Keratinocyte (primary cell): ENCODE measurements around the gene EAPP. TPM values are rescaled to one million over a fixed set of nuclear protein-coding genes. Genes with fewer than 3 reads are reported as not detected.

ENCODE experiments used
- DNase-seq: peaks from one replicate; pipeline ENCODE4 v3.0.0-alpha.2; 2011; ENCODE audit warnings: low read depth, missing footprints, low spot score
- FAIRE-seq: peaks from 2 replicates; lab custom pipeline; 2011; peaks lifted over from hg19 to GRCh38; lab: Jason Lieb, UNC
- H2AFZ ChIP-seq: 2 replicates; pipeline ENCODE4 v1.6.0; 2012; ENCODE audit warnings: low read length, control low read depth, inconsistent platforms; ENCODE audit not compliant: control insufficient read depth
- H3K27ac ChIP-seq: 2 replicates; pipeline ENCODE4 v1.5.1; 2011; ENCODE audit warnings: low read length; ENCODE audit not compliant: control insufficient read depth, insufficient read depth
- H3K27me3 ChIP-seq: 3 replicates; pipeline ENCODE4 v1.6.0; 2011; ENCODE audit warnings: low read length; ENCODE audit not compliant: control insufficient read depth, insufficient read depth; ENCODE audit errors: extremely low read depth
- H3K36me3 ChIP-seq, 2 experiments: 2 replicates in 1 of 2; 3 replicates in 1 of 2; pipeline ENCODE4 v1.5.1; 2011; ENCODE audit warnings: low read length in 2 of 2, mild to moderate bottlenecking in 1 of 2; ENCODE audit not compliant: control insufficient read depth in 2 of 2, insufficient read depth in 2 of 2; ENCODE audit errors: extremely low read depth in 1 of 2
- H3K4me1 ChIP-seq: 3 replicates; pipeline ENCODE4 v1.5.1; 2011; ENCODE audit warnings: low read length; ENCODE audit not compliant: control insufficient read depth, insufficient read depth; ENCODE audit errors: extremely low read depth
- H3K4me2 ChIP-seq: 3 replicates; pipeline ENCODE4 v1.6.0; 2011; ENCODE audit warnings: low read depth, low read length; ENCODE audit not compliant: control insufficient read depth, insufficient read depth; ENCODE audit errors: extremely low read depth
- H3K4me3 ChIP-seq, 3 experiments: fragments of 200-600 bp in 1 of 3; sonication (generic) in 1 of 3; 2 replicates in 2 of 3; 3 replicates in 1 of 3; pipeline ENCODE4 v1.5.1; 2011 to 2016; ENCODE audit warnings: low read length in 3 of 3, mild to moderate bottlenecking in 3 of 3, control low read depth in 2 of 3, inconsistent platforms in 1 of 3, low read depth in 1 of 3, mixed read lengths in 1 of 3, mixed run types in 1 of 3, moderate library complexity in 1 of 3; ENCODE audit not compliant: control insufficient read depth in 2 of 3, insufficient read depth in 2 of 3; ENCODE audit errors: extremely low read depth in 1 of 3
- H3K79me2 ChIP-seq: 2 replicates; pipeline ENCODE4 v1.6.0; 2012; ENCODE audit warnings: low read length; ENCODE audit not compliant: control insufficient read depth, insufficient read depth
- H3K9ac ChIP-seq: 3 replicates; pipeline ENCODE4 v1.6.0; 2011; ENCODE audit warnings: low read length; ENCODE audit not compliant: control insufficient read depth, insufficient read depth; ENCODE audit errors: extremely low read depth
- H3K9me1 ChIP-seq: 3 replicates; pipeline ENCODE4 v1.6.0; 2011; ENCODE audit warnings: low read length; ENCODE audit not compliant: control insufficient read depth, insufficient read depth; ENCODE audit errors: extremely low read depth
- H3K9me3 ChIP-seq: 2 replicates; pipeline ENCODE4 v1.5.1; 2012; ENCODE audit warnings: low read depth, low read length; ENCODE audit not compliant: control insufficient read depth
- H4K20me1 ChIP-seq: 3 replicates; pipeline ENCODE4 v1.6.0; 2011; ENCODE audit warnings: low read length; ENCODE audit not compliant: control insufficient read depth, insufficient read depth; ENCODE audit errors: extremely low read depth
- CTCF ChIP-seq, 3 experiments: IDR thresholded peaks in 1 of 3; conservative IDR thresholded peaks in 1 of 3; optimal IDR thresholded peaks in 1 of 3; 2 replicates in 2 of 3; 3 replicates in 1 of 3; pipeline versions ENCODE3 to v1.5.1; 2011; ENCODE audit warnings: low read length in 3 of 3, mild to moderate bottlenecking in 3 of 3, moderate library complexity in 2 of 3, control low read depth in 1 of 3, inconsistent platforms in 1 of 3; ENCODE audit not compliant: insufficient read depth in 2 of 3; ENCODE audit errors: extremely low read depth in 1 of 3
- EZH2 ChIP-seq: IDR thresholded peaks from one replicate; pipeline ENCODE4 v1.6.1; 2012; ENCODE audit warnings: inconsistent platforms, mild to moderate bottlenecking, low read length, moderate library complexity
- dilution Hi-C: fragments of 300-500 bp; cut with MboI; formaldehyde crosslinking; loops from one replicate; pipeline ENCODE4 v1.7.0; 2020; ENCODE audit warnings: low sequenced_read_pairs; ENCODE audit not compliant: extremely low pct_ligation_motif_present
- polyA plus RNA-seq, 5 experiments: library from polyadenylated mRNA; depleted of rRNA in 3 of 5; stranded (reverse) in 3 of 5; stranded (forward) in 1 of 5; unstranded in 1 of 5; fragments of >200 nt; gene quantifications; 1 replicate in 1 of 5; 2 replicates in 3 of 5; 3 replicates in 1 of 5; pipeline versions ENCODE4 v1.2.1 to v1.2.3, GENCODE V29; 2011 to 2012; ENCODE audit warnings: missing spikeins in 2 of 5, low read depth in 1 of 5, low replicate concordance in 1 of 5

Gene EAPP
- polyA plus RNA-seq, 1 donor (not counting 4 experiments of a cell fraction or from before 2014, with no cell fraction given) = 45.3 TPM

GRCh38 chr14:34484726-34485125 lies 54.8 kb downstream of the EAPP start:
- TF ChIP-seq CTCF (optimal IDR thresholded peaks at IDR 0.05 in 1 of 3, IDR thresholded peaks at IDR 0.05 in 1 of 3, conservative IDR thresholded peaks at IDR 0.05 in 1 of 3; ENCODE audit: extremely low read depth in 1 of 3, insufficient read depth in 2 of 3, low read length in 3 of 3) (no peak), EZH2 (no peak)
- no peak for FAIRE-seq

GRCh38 chr14:34482463-34482862 lies 57.0 kb downstream of the EAPP start:
- H3K9ac ChIP-seq = no peak overlapping the region
- H3K4me1 ChIP-seq = peaks cover 2% of the 10 kb centered on the region
- H3K79me2 ChIP-seq = no peaks in the 10 kb centered on the region
- no peaks in the 10 kb centered on the region for H4K20me1 ChIP-seq
- dilution Hi-C loops = no loop called here
- no peak for TF ChIP-seq CTCF (optimal IDR thresholded peaks at IDR 0.05 in 1 of 3, IDR thresholded peaks at IDR 0.05 in 1 of 3, conservative IDR thresholded peaks at IDR 0.05 in 1 of 3; ENCODE audit: extremely low read depth in 1 of 3, insufficient read depth in 2 of 3, low read length in 3 of 3)
- TF ChIP-seq EZH2 = no peak
- FAIRE-seq (no peak), DNase-seq (no peak)
- no peaks in the 10 kb centered on the region for H3K9me3 ChIP-seq
- H3K9me1 ChIP-seq = no peaks in the 10 kb centered on the region
- no peak overlapping the region for H3K27ac ChIP-seq
- no peak overlapping the region for H2AFZ ChIP-seq
- H3K27me3 ChIP-seq = no peaks in the 10 kb centered on the region
- H3K4me3 ChIP-seq = no peak overlapping the region
- H3K4me2 ChIP-seq = no peak overlapping the region
- no peaks in the 10 kb centered on the region for H3K36me3 ChIP-seq

More at GRCh38 chr14:34484726-34485125, 54.8 kb downstream of the EAPP start:
- Histone ChIP-seq H3K36me3 (no peaks in the 10 kb centered on the region), H2AFZ (no peak overlapping the region), H3K9ac (no peak overlapping the region), H3K27ac (no peak overlapping the region), H3K9me3 (no peaks in the 10 kb centered on the region), H4K20me1 (no peaks in the 10 kb centered on the region), H3K27me3 (no peaks in the 10 kb centered on the region), H3K79me2 (no peaks in the 10 kb centered on the region), H3K9me1 (no peaks in the 10 kb centered on the region), H3K4me3 (no peak overlapping the region), H3K4me1 (peaks cover 11% of the 10 kb centered on the region), H3K4me2 (no peak overlapping the region)
- dilution Hi-C loops = no loop called here
- no peak for DNase-seq
